H1 (cell line): Measurements from ENCODE around the gene EDEM1. TPM values are rescaled to one million over a fixed set of nuclear protein-coding genes. Genes with fewer than 3 reads are reported as not detected.

ENCODE experiments used
- CTCF ChIA-PET: fragments of 300-600 bp; sonication (Branson Sonifier 250); formaldehyde crosslinking; loops from one replicate; lab custom pipeline; 2021; ENCODE audit not compliant: partially characterized antibody; lab: Charles Lee
- POLR2A ChIA-PET: fragments of 300-600 bp; sonication (Branson Sonifier 250); formaldehyde crosslinking; loops from one replicate; lab custom pipeline; 2021; ENCODE audit warnings: inconsistent platforms; ENCODE audit not compliant: partially characterized antibody; lab: Charles Lee
- DNase-seq, 2 experiments: peaks; one replicate each; pipeline versions ENCODE4 v3.0.0 to v3.0.0-alpha.2; 2010 to 2022; ENCODE audit warnings: low spot score in 2 of 2, low read depth in 1 of 2, mixed read lengths in 1 of 2
- FAIRE-seq: peaks from 2 replicates; lab custom pipeline; 2011; peaks lifted over from hg19 to GRCh38; lab: Jason Lieb, UNC
- H2AFZ ChIP-seq: 2 replicates; pipeline ENCODE4 v1.8.1; 2012; ENCODE audit warnings: low read length, inconsistent platforms
- H2AK5ac ChIP-seq: 2 replicates; pipeline ENCODE4 v1.6.1; 2013; ENCODE audit warnings: low read depth, low read length
- H2BK120ac ChIP-seq: replicated peaks from 2 replicates; pipeline ENCODE3; 2013; ENCODE audit warnings: low read depth, low read length, inconsistent platforms
- H2BK12ac ChIP-seq: 2 replicates; pipeline ENCODE4 v1.6.1; 2013; ENCODE audit warnings: low read depth, low read length
- H2BK15ac ChIP-seq: 2 replicates; pipeline ENCODE4 v1.6.1; 2013; ENCODE audit warnings: low read length
- H2BK20ac ChIP-seq: 2 replicates; pipeline ENCODE4 v1.6.1; 2013; ENCODE audit warnings: low read length
- H2BK5ac ChIP-seq: 2 replicates; pipeline ENCODE4 v1.6.1; 2013; ENCODE audit warnings: low read depth, low read length
- H3K14ac ChIP-seq: 2 replicates; pipeline ENCODE4 v1.6.1; 2013; ENCODE audit warnings: inconsistent platforms; ENCODE audit not compliant: insufficient read length
- H3K18ac ChIP-seq: 2 replicates; pipeline ENCODE4 v1.6.1; 2013; ENCODE audit warnings: low read length; ENCODE audit errors: extremely low read depth
- H3K23ac ChIP-seq: 2 replicates; pipeline ENCODE4 v1.6.1; 2013; ENCODE audit warnings: inconsistent platforms; ENCODE audit not compliant: insufficient read length
- H3K23me2 ChIP-seq: 2 replicates; pipeline ENCODE4 v1.6.1; 2013; ENCODE audit warnings: low read depth, low read length
- H3K27ac ChIP-seq: 2 replicates; pipeline ENCODE4 v1.6.1; 2011; ENCODE audit warnings: low read depth, low read length, inconsistent platforms
- H3K27me3 ChIP-seq, 4 experiments: replicated peaks in 1 of 4; 1 replicate in 1 of 4; 2 replicates in 3 of 4; pipeline versions ENCODE4 v1.6.1 to v1.8.1; 2011 to 2013; ENCODE audit warnings: low read length in 3 of 4, mild to moderate bottlenecking in 3 of 4, inconsistent platforms in 2 of 4, mixed read lengths in 2 of 4, moderate library complexity in 1 of 4; ENCODE audit not compliant: control insufficient read depth in 3 of 4, insufficient read depth in 3 of 4; ENCODE audit errors: extremely low read depth in 1 of 4
- H3K36me3 ChIP-seq, 4 experiments: 2 replicates each; pipeline versions ENCODE4 v1.6.1 to v1.8.1; 2011 to 2013; ENCODE audit warnings: mild to moderate bottlenecking in 4 of 4, low read length in 3 of 4, moderate library complexity in 2 of 4, control low read depth in 1 of 4, inconsistent platforms in 1 of 4; ENCODE audit not compliant: insufficient read depth in 4 of 4, control insufficient read depth in 2 of 4
- H3K4ac ChIP-seq: replicated peaks from 2 replicates; pipeline ENCODE3; 2013; ENCODE audit warnings: low read length, low read depth, mixed read lengths, inconsistent platforms; ENCODE audit not compliant: insufficient read length
- H3K4me1 ChIP-seq, 4 experiments: replicated peaks in 1 of 4; 1 replicate in 1 of 4; 2 replicates in 3 of 4; pipeline versions ENCODE4 v1.6.1 to v1.8.1; 2011 to 2013; ENCODE audit warnings: low read length in 3 of 4, inconsistent platforms in 2 of 4, mixed read lengths in 1 of 4; ENCODE audit not compliant: insufficient read depth in 4 of 4, control insufficient read depth in 3 of 4
- H3K4me2 ChIP-seq, 2 experiments: 2 replicates each; pipeline versions ENCODE4 v1.6.1 to v1.8.1; 2011 to 2013; ENCODE audit warnings: low read depth in 2 of 2, low read length in 2 of 2, control low read depth in 1 of 2, inconsistent platforms in 1 of 2, mild to moderate bottlenecking in 1 of 2; ENCODE audit not compliant: insufficient read depth in 1 of 2
- H3K4me3 ChIP-seq, 4 experiments: fragments of 200-600, 300-600 bp in 1 of 4; sonication (generic), shearing (Covaris generic), sonication (Bioruptor Twin) in 1 of 4; 2 replicates each; pipeline versions ENCODE4 v1.5.1 to v1.8.1; 2011 to 2016; ENCODE audit warnings: low read length in 4 of 4, low read depth in 3 of 4, control low read depth in 2 of 4, inconsistent platforms in 2 of 4, mild to moderate bottlenecking in 2 of 4, mixed read lengths in 1 of 4, moderate library complexity in 1 of 4; ENCODE audit not compliant: insufficient read depth in 2 of 4; ENCODE audit errors: extremely low read depth in 1 of 4
- H3K56ac ChIP-seq: replicated peaks from 2 replicates; pipeline ENCODE3; 2013; ENCODE audit warnings: low read depth, mild to moderate bottlenecking, mixed read lengths, low read length, inconsistent platforms; ENCODE audit not compliant: insufficient read length
- H3K79me1 ChIP-seq: 2 replicates; pipeline ENCODE4 v1.6.1; 2013; ENCODE audit warnings: low read depth, low read length, control low read depth
- H3K79me2 ChIP-seq, 2 experiments: 2 replicates each; pipeline versions ENCODE4 v1.6.1 to v1.8.1; 2012 to 2013; ENCODE audit warnings: low read length in 2 of 2, mild to moderate bottlenecking in 2 of 2, inconsistent platforms in 1 of 2; ENCODE audit not compliant: insufficient read depth in 2 of 2, control insufficient read depth in 1 of 2
- H3K9ac ChIP-seq, 4 experiments: replicated peaks in 1 of 4; 1 replicate in 1 of 4; 2 replicates in 3 of 4; pipeline versions ENCODE4 v1.6.1 to v1.8.1; 2011 to 2013; ENCODE audit warnings: low read depth in 3 of 4, low read length in 3 of 4, control low read depth in 2 of 4, mild to moderate bottlenecking in 2 of 4, moderate library complexity in 2 of 4, inconsistent platforms in 1 of 4; ENCODE audit errors: extremely low read depth in 1 of 4
- H3K9me3 ChIP-seq, 2 experiments: 2 replicates each; pipeline versions ENCODE4 v1.6.1 to v1.8.1; 2012 to 2013; ENCODE audit warnings: mild to moderate bottlenecking in 2 of 2, moderate library complexity in 2 of 2, control low read depth in 1 of 2, inconsistent platforms in 1 of 2, low read depth in 1 of 2, low read length in 1 of 2, mixed read lengths in 1 of 2; ENCODE audit not compliant: insufficient read depth in 2 of 2
- H4K20me1 ChIP-seq, 2 experiments: replicated peaks in 1 of 2; 2 replicates each; pipeline versions ENCODE3 to v1.8.1; 2011 to 2013; ENCODE audit warnings: inconsistent platforms in 2 of 2, low read length in 2 of 2, mild to moderate bottlenecking in 1 of 2; ENCODE audit not compliant: insufficient read depth in 2 of 2, control insufficient read depth in 1 of 2
- H4K5ac ChIP-seq: 2 replicates; pipeline ENCODE4 v1.6.1; 2013; ENCODE audit warnings: low read length, low read depth, mixed read lengths, inconsistent platforms; ENCODE audit not compliant: insufficient read length
- H4K8ac ChIP-seq: 2 replicates; pipeline ENCODE4 v1.8.0; 2013; ENCODE audit warnings: mild to moderate bottlenecking, moderate library complexity, low read length, inconsistent platforms; ENCODE audit not compliant: insufficient read depth; ENCODE audit errors: extremely low read depth
- H4K91ac ChIP-seq: replicated peaks from 2 replicates; pipeline ENCODE3; 2013; ENCODE audit warnings: low read length, mixed read lengths, inconsistent platforms; ENCODE audit not compliant: insufficient read length
- EP300 ChIP-seq, 2 experiments: IDR thresholded peaks; 1 replicate in 1 of 2; 2 replicates in 1 of 2; pipeline ENCODE4 v1.6.1; 2011 to 2012; ENCODE audit warnings: low read depth in 2 of 2, low read length in 2 of 2, mild to moderate bottlenecking in 2 of 2, borderline replicate concordance in 1 of 2, inconsistent platforms in 1 of 2, moderate library complexity in 1 of 2
- HDAC2 ChIP-seq, 2 experiments: fragments of 300-600 bp in 1 of 2; sonication (generic) in 1 of 2; IDR thresholded peaks; 2 replicates each; pipeline ENCODE4 v1.6.1; 2011 to 2012; ENCODE audit warnings: low read depth in 2 of 2, low read length in 2 of 2, mild to moderate bottlenecking in 2 of 2, moderate library complexity in 2 of 2, borderline replicate concordance in 1 of 2, inconsistent platforms in 1 of 2
- NANOG ChIP-seq: IDR thresholded peaks from 2 replicates; pipeline ENCODE4 v1.6.1; 2011; ENCODE audit warnings: low read length, low read depth, mild to moderate bottlenecking, inconsistent platforms; ENCODE audit not compliant: insufficient read depth, poor library complexity, severe bottlenecking
- TAF1 ChIP-seq: IDR thresholded peaks from 2 replicates; pipeline ENCODE4 v1.6.1; 2011; ENCODE audit warnings: mild to moderate bottlenecking, low read depth, low read length
- WGBS, 2 experiments: shearing (Covaris generic) in 1 of 2; methylation state at CpG; one replicate each; pipeline versions ENCODE4 v1.1.6 to v1.1.7; 2013 to 2015; ENCODE audit warnings: low lambda C conversion rate in 2 of 2, mixed read lengths in 2 of 2, inconsistent platforms in 1 of 2, low coverage in 1 of 2, missing lambda C conversion rate in 1 of 2; ENCODE audit not compliant: insufficient replicate concordance in 2 of 2, insufficient coverage in 1 of 2, insufficient read length in 1 of 2; ENCODE audit errors: extremely low coverage in 1 of 2, missing lambda C conversion rate in 1 of 2; 5-methylcytosine and 5-hydroxymethylcytosine counted together
- polyA plus RNA-seq, 7 experiments: library from polyadenylated mRNA; depleted of rRNA in 3 of 7; stranded (reverse) in 5 of 7; unstranded in 2 of 7; fragments of >200 nt in 5 of 7; fragments of 200-250 nt in 2 of 7; gene quantifications; 1 replicate in 5 of 7; 2 replicates in 1 of 7; 4 replicates in 1 of 7; pipeline versions ENCODE4 v1.2.1 to v1.2.3, GENCODE V29; 2011 to 2013; ENCODE audit warnings: missing spikeins in 2 of 7, mixed read lengths in 2 of 7
- total RNA-seq: library from RNA; stranded (reverse); fragmentation: NEBNext Ultra II Directional; extraction: Animal tissue kit (Norgen Biotek cat#: 25700); gene quantifications from 2 replicates; pipeline ENCODE4 v1.2.1, GENCODE V29; 2021

Gene EDEM1
- total and polyA plus RNA-seq, 2 of the 8 experiments (the other 6 are each of a cell fraction or from before 2014, with no cell fraction given): 4.8 to 16.4 TPM

- Histone ChIP-seq H3K9me3 (peaks cover 16 to 22% of the 10 kb centered on the region in 2 experiments), H4K20me1 (peaks cover 0 to 4% of the 10 kb centered on the region in 2 experiments), H3K4ac (no peak overlapping the region), H4K91ac (no peak overlapping the region), H3K79me2 (peaks cover 6 to 97% of the 10 kb centered on the region in 2 experiments), H3K14ac (no peak overlapping the region), H3K56ac (no peak overlapping the region), H4K8ac (no peak overlapping the region), H2BK5ac (no peak overlapping the region), H3K23me2 (no peaks in the 10 kb centered on the region), H3K27ac (no peak overlapping the region), H3K4me1 (peaks cover 0 to 5% (median 1%) of the 10 kb centered on the region in 4 experiments; a peak in 3 of 7 replicates), H2BK120ac (no peak overlapping the region), H3K18ac (no peak overlapping the region), H2AFZ (no peak overlapping the region), H3K36me3 (peaks cover 0 to 7% (median 0%) of the 10 kb centered on the region in 4 experiments; a peak in 4 of 8 replicates), H2BK12ac (no peak overlapping the region), H4K5ac (no peak overlapping the region), H3K23ac (no peak overlapping the region), H2AK5ac (no peak overlapping the region), H2BK20ac (no peak overlapping the region), H3K27me3 (no peaks in the 10 kb centered on the region), H3K4me3 (no peak overlapping the region), H2BK15ac (no peak overlapping the region), H3K9ac (no peak overlapping the region), H3K4me2 (no peak overlapping the region), H3K79me1 (peaks cover 8% of the 10 kb centered on the region)
- TF ChIP-seq HDAC2 (IDR thresholded peaks at IDR 0.05; ENCODE audit: borderline replicate concordance in 1 of 2, low read depth in 2 of 2, low read length in 2 of 2) (no peak), NANOG (no peak), EP300 (IDR thresholded peaks at IDR 0.05; ENCODE audit: borderline replicate concordance in 1 of 2, low read depth in 2 of 2, low read length in 2 of 2) (no peak), TAF1 (no peak)
- FAIRE-seq (no peak), DNase-seq (no peak)
- WGBS, 2 experiments: 93% methylated on average over 6 of the region's 6 CpGs; no CpG with 5 or more reads in 1 of the 2 experiments
- ChIA-PET CTCF (interaction anchor here (1.0 kb wide), 1 partner anchor 19 kb away, joined by 3 read pairs; no protein-coding TSS in a partner anchor), POLR2A (interaction anchor here (1.1 kb wide), 1 partner anchor 10 kb away, joined by 3 read pairs; no protein-coding TSS in a partner anchor)
Measured at GRCh38 chr3:5140839-5141238, 46.7 kb upstream of the EDEM1 start.
